CD1c-positive myeloid dendritic cell (primary cell): ENCODE measurements around the gene ZNF502.
"Not testable (repeated sequence)": the region's sequence is repeated elsewhere in the genome, so short reads cannot be mapped to it uniquely, and the experiment has no call there.

Experiments used
- DNase-seq: peaks from one replicate; pipeline ENCODE4 v3.0.0-alpha.2; 2016; ENCODE audit errors: extremely low spot score

ZNF502 gene

DNA sequence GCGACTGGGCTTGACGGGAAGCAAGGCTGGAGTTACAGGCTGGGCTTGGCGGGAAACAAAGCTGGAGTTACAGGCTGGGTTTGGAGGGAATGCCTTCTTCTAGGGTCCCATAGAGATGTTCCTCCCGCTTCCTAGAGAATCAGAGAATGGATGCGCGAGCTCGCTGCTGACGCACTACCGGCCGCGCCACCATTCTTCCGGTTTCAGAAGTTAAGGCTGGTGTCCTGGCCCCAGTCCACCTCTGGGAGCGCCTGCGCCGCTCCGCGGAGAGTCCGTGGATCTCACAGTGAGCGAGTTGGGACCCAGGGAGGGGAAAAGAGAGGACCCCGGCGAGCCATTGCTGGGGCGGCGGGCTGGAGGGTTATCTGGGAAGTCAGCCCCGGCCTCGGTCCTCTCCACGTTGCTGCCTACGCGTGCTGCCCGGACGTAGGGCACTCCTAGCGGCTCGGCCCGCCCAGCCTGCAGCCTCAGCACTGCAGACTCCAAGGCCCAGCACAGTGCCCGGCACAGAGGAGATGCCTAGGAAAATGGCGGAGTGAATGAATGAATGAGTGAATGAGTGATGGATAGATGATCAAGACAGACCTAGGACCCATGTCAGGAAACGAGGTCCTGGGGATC is at the start of gene ZNF502:
ZNF502 (plus strand) TSS at position 206 of the 621 bp plus-strand sequence. CDS start 7,602 bp downstream, outside the sequence.
- DNase-seq: peak; percentile 72

DNA sequence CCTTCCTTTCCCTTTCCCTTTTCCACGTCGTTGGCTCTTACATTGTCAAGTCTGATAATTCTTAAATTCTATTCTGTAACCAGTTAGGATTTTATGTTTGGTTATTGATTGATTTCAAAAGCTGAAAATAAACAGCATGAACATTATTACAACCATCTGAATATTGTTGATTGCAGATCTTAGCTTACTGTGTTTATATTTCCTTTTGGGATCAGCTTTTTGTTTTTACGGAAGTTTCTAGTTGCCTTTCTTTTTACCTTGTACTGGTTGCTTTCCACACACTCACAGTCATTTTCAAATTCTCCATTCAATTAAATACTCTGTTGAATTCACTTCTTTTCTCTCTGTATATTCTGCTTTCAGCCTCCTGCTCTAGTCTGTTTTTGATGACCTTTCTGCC is 47.3 kb upstream of the ZNF502 start:
- DNase-seq: no peak

DNA sequence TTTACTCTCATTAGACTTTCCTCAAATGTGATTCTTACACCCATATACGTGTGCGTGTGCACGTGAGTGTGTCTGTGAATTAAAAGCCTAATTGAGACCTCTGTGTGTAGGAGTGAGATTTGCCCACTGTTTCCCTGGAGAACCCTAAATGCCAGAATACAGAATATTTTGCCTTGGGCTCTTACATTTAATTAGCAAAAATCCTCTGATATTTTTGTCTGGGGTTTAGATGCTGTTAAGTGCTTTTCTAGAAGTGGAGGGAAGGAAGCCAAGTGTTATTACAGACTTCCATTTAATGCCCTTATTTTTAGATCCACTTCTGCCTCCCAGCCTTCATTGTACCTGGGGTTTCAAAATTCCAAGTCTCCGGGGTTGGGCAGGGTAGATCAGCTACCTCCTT is 46.1 kb upstream of the ZNF502 start:
- no peak for DNase-seq

DNA sequence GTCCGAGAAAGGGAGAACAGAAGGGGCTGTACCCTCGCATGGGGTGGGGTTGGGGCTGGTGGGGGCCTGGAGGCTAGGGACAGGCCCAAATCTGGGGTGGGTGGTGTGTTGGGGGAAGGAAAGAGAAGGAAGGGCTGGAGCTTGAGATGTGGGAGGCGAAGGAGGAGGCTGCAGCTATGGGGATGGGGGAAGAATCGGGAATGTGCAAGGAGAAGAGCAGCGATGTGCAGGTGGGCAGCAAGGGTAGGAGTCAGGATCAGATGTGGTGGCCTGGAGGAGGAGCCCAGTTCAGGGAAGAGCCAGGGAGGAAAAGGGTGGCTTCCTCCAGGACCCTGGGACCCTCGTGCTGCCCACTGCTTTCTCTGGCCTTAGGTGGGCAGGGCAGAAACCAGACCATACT is 42.7 kb upstream of the ZNF502 start:
- no peak for DNase-seq

DNA sequence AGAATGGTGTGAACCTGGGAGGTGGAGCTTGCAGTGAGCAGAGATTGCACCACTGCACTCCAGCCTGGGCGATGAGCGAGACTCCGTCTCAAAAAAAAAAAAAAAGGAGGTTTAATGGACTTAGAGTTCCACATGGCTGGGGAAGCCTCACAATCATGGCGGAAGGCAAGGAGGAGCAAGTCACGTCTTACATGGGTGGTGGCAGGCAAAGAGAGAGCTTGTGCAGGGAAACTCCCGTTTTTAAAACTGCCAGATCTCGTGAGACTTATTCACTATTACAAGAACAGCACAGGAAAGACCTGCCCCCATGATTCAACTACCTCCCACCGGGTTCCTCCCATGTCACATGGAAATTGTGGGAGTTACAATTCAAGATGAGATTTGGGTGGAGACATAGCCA is 39.0 kb upstream of the ZNF502 start:
- DNase-seq: not testable (repeated sequence)

DNA sequence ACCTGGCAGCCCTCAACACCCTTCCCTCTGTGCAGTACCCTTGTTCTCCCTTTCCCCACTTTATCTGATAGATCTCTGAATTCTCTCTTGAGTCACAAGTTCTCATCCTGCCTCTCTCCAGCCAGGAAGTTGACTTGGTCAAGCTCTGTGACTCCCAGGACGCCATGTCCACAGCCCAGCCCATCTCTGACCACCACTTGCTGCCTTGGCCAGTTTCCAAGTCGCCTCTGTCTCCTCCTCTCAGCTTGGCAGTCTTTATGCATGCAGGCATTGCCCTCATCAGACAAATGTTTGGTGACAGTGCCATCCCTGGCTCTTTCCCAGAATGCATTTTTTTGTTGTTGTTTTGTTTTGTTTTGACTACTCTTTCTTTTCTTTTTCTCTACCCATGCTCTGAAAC is 38.2 kb upstream of the ZNF502 start:
- no peak for DNase-seq

DNA sequence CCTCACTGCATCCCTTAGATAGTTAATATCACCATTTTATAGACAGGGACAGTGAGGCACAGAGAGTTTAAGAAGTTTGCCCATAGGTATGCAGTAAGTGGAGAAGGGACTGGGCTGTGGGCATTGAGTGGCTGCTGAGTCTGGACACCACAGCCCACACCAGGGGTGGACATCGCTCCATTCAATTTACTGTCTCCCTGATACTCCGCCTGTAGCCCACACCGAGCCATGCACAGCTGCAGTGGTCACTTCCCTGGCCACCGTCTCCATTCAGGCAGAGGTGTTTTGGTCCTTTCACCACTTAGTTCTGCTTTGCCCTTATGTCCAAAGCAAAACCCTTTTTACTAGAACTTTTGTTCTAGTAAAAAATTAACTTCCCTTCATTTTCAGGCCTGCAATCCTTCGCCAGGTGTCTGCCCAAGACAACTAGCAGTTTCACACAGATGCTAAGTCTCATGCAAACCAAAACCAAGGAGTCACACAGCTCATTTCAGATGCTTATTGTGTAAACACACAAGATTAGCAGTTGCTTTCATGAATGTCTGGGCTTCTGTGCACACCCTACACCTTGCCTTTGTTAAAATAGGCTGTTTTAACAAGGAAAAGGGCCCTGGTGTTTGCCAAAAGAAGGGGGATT is 33.9 kb upstream of the ZNF502 start:
- DNase-seq: no peak

DNA sequence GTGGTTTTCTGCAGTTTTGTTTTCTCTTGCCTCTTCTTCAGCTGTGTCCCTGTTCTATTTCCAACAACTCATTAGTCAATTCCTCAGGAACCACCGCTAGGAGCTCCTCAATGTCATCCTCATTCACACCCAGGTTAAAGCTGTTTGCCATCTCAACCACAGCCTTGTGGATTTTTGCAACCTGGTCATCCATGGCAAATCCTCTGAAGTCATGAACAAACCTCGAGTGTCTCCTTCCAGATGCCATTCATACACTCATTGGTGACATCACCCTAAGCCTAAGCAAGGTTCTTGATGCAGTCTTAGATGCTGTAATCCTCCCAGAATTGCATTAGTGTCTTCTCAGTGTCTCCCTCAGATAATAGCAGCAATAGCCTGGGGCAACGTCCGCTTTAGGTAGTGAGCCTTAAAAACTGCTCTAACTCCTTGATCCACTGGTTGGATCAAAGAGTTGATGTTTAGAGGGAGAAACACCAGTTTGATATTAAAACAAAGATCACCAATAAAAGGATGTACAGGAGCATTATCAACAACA is 31.5 kb upstream of the ZNF502 start:
- no peak for DNase-seq

DNA sequence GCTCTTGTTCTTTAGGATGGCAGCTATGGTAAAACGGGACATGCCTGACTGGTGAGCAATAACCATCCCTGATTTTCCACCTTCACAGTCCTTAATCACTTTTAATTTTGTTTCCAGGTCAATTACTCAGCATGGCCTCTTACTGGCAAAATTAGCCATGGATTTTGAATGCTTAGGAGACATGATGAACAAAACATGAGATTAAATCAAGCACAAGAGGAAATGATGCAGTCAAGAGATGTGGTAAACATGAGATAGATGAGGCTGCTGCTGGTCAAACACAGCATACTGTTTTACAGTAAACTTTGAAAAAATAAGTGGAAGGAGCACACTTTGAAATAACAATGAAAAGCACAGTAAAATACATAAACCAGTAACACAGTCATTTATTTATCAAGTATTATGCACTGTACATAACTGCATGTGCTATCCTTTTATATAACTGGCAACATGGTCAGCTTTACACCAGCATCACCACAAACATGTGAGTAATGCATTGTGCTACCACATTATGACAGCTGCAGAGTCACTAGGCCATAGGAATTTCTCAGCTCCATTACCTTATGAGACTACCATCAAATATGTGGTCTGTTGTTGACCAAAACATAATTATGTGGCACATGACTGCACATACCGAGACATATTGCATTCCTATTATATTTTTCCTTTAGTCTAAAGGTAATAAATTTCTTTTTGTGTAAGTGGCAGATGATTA is 30.1 kb upstream of the ZNF502 start:
- no peak for DNase-seq

DNA sequence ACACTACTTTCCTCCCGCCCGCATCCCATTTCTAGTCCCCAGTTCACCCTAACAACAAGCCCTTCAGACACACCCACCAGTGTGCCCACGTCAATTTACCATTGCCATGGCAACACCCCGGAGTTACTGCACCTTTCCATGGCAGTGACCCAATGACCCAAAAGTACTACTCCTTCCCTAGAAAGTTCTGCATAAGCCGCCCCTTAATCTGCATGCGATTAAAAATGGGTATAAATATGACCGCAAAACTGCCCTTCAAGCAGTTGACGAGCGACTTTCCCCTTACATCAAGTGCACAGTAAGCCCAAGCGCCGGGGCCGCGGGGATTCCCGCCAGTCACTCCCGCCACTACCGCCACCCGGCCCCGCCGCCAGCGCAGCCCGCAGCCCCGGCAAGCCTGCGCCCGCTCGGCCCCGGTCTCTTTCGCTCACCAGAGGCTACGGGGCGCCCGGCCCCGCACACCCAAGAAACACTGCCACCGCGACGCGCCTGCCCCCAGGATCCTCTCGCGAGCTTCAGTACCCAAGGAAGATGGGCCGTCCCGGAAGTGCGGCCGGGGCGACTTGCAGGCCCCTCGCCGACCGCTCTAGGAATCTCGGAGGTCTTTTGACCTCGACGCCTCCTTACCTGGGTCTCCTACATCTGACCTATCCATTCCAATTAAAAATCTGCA is 27.2 kb upstream of the ZNF502 start:
- DNase-seq: peak; percentile 34

DNA sequence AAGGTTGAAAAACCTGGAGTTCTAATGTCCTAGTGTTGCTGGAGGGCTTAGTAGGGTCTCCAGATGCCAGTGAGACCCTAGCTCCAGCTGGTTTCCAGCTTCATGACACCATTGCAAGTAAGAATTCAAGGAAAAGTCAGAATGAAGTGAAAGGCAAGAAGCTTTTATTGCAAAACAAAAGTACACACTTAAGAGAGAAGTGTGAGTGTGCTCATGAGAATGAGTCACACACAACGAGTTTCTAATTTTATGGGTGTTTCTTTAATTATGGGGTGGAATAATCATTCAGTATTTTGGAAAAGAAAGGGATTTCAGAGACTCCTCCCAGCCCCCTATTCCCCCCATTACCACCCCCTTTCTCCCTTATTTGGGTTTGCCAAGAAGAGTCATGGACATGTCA is 24.6 kb upstream of the ZNF502 start:
- no peak for DNase-seq

DNA sequence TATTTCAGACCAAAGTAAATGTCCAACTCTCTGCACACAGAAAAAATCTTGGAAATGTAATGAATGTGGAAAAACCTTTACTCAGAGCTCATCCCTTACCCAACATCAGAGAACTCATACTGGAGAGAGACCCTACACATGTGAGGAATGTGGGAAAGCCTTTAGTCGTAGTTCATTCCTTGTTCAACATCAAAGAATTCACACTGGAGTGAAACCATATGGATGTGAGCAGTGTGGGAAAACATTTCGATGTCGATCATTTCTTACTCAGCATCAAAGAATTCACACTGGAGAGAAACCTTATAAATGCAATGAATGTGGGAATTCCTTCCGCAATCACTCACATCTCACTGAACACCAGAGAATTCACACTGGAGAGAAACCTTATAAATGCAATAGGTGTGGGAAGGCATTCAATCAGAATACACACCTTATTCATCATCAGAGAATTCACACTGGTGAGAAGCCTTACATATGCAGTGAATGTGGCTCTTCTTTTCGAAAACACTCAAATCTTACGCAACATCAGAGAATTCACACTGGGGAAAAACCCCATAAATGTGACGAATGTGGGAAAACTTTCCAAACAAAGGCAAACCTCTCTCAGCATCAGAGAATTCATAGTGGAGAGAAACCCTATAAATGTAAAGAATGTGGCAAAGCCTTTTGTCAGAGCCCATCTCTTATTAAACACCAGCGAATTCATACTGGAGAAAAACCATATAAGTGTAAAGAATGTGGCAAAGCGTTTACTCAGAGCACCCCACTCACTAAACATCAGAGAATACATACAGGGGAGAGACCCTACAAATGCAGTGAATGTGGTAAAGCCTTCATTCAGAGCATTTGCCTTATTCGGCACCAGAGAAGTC is 9.0 kb downstream of the ZNF502 start:
- no peak for DNase-seq

DNA sequence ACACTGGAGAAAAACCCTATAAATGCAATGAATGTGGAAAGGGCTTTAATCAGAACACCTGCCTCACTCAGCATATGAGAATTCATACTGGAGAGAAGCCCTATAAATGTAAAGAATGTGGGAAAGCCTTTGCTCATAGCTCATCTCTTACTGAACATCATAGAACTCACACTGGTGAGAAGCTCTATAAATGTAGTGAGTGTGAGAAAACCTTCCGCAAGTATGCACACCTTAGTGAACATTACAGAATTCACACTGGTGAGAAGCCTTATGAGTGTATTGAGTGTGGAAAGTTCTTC is 9.6 kb downstream of the ZNF502 start:
- DNase-seq: no peak

DNA sequence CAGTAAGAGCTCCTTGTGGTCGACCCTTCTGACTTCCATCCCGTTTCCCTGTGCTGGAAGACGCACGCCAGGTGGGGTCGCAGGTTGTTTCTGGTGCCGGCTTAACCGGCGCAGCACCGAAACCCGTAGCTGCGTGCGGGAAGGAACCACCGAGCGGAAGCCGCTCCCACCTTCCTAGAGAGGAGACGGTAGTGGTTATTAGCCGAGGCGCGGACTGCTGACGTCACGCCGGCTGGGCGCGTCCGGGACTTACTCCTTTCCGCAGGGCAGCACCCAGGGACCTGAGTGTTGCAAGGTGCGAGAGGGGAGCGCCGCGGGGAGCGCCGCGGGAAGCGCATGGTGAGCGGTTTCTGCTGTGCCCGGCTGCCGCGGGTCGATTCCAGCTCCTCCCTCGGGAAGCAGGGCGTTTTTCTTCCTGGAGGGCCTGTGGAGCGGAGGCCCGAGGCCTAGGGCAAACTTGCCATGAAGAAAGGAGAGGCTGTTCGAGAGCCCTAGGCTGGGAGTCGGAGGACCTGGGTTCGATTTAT is 17.0 kb downstream of the ZNF502 start, which contains the start of gene ZNF501:
ZNF501 (plus strand) TSS at position 252 of the 527 bp plus-strand sequence. CDS start 4,787 bp downstream, outside the sequence.
- DNase-seq: peak; percentile 92

DNA sequence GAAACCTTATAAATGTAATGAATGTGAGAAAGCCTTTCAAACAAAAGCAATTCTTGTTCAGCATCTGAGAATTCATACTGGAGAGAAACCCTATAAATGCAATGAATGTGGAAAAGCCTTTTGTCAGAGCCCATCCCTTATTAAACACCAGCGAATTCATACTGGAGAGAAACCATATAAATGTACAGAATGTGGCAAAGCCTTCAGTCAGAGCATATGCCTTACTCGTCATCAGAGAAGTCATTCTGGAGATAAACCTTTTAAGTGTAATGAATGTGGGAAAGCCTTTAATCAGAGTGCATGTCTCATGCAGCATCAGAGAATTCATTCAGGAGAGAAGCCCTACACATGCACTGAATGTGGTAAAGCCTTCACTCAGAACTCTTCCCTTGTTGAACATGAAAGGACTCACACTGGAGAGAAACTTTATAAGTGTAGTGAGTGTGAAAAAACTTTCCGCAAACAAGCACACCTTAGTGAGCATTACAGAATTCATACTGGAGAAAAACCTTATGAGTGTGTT is 22.2 kb downstream of the ZNF502 start:
- no peak for DNase-seq

DNA sequence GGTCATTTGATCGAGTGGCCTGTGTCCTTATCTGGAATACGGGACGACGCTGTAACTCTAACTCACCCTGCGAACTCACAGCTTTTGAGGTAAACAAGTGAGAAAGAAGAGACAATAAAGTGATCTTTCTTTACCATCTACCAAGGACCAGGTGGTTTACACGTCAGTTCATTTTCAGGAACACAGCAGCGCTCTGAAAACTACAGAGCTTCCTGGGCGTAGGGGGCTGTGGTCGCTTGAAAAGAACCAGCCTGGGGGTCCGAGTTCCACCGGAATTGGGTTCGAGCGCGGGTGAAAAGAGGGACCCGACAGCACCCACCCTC is 48.6 kb downstream of the ZNF502 start:
- DNase-seq: no peak

DNA sequence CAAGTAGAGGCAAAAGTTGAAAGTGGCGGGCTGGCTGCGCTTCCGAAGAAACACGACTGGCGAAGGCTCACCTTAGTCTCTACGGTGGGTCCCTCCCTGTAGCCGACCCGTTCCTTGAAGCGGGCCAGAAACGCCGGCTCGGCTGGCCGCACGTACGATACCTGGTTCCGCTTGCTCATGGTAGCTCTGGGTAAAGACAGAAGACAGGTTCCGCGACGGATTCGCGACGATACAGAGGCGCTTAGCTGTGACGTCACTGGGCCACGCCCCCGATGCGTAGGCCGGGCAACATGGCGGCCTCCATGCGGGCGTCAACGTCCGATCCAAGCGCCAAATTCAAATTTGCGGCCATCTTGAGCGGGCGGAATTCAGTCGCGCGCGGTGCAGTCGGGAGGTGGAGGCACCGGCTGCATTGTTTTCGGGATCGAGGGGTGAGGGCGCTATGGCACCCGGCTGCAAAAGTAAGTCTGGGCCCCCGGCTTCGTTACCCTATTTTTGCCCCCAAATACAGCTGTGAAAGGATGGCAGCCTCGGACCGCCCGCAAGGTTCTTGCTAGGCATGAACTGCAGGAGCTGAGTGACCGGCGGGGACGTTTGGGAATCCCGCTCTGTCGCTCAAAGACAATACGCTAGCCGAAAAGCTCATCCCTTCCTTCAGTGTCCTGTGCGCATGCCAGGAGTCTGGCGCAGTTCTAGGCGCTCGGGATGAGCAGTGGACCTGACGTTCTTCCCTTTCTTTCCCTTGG is 49.1 kb downstream of the ZNF502 start, which contains the start of the genes KIAA1143 and KIF15:
KIAA1143 (minus strand) TSS at position 196 of the 746 bp plus-strand sequence; CDS start at position 179, 17 bp downstream.
KIF15 (plus strand) TSS at position 371 of the 746 bp plus-strand sequence; CDS start at position 443, 72 bp downstream.
- DNase-seq: peak; percentile 99

DNA sequence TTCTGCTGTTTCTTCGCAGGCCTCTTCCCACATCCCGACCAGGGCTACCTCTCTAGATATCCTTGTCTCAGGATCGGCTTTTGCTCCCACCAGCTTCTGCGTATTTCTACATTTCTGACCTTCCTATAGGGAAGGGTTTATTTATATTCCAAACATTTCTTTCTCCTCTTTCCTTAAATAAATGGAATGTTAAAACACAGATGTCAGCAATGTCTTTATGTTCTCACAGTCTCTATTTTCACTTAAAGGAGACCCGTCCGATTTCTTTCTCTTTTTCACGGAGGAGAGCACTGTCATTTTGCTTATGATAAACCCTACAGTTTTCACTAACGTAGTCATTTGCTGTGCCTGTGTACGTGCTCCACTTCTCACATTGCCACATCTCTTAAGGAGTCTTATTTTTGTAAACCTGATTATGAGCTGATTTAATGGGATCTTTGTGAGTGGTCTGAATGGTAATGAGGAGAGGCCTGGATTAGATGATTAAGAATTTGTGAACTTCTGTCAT is 49.8 kb downstream of the ZNF502 start:
- no peak for DNase-seq

DNA sequence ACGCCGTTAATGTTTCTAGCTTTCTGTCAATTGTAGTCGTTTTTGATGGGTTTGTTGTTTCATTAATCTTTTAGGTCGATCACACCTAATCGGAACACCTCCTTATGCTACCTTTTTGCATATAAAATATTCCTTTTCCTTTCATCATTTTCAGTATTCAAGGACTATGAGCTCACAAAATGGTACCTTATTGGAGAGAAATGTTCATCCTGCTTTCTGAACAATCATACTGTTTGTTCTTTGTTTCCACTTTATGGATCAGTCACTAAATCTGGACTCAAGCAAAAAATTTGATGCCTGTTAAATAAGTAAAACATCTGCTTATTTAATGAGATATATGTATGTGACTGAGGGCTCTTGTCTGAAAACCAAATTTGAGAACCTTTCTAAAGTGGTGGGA is 50.2 kb downstream of the ZNF502 start:
- no peak for DNase-seq

DNA sequence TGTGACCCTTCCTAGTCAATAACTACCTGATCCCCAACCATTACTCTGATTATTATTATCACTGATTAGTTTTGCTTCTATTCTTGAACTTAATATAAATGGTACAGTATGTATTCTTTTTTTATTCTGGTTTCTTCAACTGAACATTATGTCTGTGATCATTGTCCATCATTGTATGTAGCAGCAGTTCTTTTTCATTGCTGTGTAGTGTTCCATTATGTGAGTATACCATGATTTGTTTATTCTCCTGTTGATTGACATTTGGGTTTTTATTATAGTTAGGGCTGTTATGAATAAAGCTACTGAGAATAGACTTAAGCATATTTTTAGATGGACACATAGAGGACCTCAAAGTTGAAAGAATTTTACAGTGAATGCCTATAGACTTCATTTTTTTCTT is 51.8 kb downstream of the ZNF502 start:
- DNase-seq: no peak
